ENCODE measurements around the gene PLXNC1.

PLXNC1 gene

DNA sequence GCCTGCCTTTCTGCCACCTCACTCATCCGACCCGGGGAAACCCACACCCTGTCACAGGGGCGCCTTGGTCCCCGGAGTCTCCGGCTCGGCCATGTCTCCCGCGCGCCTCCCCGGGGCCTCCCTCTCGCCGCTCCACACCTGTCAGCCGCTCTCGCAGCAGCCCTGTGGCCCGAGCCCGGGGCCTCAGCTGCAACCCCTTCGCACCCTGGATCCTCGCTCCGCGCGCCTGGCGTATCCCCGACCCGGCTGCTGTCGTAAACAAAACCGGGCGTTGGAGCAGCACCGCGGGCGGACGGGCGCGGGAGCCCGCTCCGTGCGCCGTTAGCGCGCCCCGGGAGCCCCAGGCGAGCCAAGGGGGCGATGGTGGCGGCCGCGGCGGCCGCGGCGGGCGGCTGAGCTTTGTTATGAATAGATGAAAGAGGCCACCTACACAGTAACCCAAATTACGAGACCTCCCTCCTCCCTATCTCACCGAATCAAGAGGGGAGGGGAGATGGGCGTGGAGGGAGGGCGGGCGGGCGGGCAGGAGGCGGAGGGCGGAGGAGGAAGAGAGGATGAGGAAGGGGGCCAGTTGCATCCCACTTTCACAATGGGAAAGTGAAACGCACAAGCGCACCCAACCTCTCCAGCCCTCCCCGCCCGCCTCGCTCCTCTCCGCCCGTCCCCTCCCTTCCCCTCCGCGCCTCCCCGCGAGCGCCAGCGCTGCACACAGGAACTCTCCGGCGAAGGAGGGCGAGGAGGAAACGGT, at the start of gene PLXNC1:
Gene PLXNC1 (plus strand): TSS at position 587 of the 748 bp plus-strand sequence. CDS start 395 bp downstream, outside the sequence.
- peak; percentile 49 for DNase-seq (ENCODE audit: low spot score)

DNA sequence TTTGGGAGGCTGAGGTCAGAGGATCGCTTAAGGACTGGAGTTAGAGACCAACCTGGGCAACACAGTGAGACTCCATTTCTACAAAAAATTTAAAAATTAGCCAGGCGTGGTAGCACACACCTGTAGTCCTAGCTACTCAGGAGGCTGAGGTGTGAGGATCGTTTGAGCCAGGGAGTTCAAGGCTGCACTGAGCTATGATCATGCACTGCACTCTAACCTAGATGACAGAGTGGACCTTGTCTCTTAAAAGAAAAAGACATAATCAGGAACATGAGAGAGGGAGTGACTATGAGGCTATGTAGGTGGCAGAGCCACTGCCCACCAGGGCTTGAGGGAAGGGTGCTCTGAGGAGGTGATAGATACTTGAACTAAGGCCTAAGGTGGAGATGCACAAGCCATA, 49.2 kb upstream of the PLXNC1 start:
- DNase-seq (ENCODE audit: low spot score), result no peak

DNA sequence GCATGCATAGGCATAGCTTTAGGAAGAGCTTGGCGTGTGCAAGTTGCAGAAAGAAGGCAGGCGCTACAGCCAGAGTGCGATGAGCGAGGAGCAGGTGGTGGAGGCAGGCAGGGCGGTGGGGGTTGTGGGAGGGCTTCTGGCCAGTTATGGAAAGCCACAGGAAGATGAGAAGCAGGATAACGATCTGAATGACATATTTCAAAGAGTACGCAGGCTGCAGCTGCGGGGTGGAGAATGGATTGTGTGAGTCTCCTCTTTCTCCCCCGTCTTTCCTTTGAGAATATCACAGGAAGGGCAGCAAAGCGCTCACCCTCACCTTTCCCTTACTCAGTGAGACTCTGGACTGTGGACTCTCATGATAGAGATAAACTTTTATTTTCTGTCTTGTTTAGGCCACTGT, 48.7 kb upstream of the PLXNC1 start:
- no peak for DNase-seq (ENCODE audit: low spot score)

DNA sequence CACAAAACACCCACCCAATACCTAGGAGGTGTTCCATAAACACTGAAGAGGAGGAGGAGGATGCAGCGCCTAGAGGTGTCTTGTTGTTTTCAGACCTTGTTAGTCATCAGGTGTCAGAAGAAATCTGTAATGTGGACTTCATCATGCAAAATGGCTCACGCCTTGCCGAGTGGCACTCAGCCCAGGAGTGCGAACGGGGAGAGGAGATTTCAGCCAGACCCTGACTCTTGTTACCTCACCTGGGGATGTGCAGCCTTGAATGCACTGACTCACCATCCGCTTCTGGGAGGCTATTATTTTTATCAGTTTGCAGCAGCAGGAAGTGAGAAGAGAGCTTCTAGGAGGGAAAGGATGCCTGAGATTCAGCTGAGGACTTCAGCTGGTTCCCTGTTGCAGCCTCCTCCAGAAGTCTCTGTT, 48.2 kb upstream of the PLXNC1 start:
- no peak for DNase-seq (ENCODE audit: low spot score)

DNA sequence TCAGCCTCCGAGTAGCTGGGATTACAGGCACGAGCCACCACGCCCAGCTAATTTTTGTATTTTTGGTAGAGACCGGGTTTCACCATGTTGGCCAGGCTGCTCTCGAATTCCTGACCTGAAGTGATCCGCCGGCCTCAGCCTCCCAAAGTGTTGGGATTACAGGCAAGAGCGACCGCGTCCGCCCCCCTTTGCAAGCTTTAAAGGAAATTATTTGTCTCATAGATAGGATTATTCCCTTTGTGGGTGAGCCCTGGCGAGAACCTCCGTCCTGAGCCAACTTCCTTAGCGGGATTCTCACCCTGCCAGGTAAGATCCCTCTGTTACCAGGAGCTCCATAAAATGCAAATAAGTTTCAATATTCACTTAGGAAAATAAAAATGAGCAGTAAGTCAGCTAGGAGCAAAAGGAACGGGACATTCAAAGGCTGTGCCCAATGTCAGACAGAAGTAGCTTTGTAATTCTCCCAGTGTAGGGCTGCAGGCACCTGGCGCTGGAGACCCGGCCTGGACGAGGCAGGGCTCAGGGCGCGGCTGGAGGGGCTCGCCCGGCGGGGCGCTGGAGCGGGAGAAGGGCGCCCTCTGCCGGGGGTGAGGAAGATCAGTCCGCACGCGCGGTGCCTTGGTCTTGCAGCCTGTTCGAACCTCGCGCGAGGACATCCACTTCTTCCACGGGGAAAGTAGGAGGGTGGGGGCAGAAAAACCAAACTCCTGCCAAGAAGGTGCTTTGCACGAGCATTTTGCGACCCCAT, 47.2 kb upstream of the PLXNC1 start:
- peak; percentile 63 for DNase-seq (ENCODE audit: low spot score)

DNA sequence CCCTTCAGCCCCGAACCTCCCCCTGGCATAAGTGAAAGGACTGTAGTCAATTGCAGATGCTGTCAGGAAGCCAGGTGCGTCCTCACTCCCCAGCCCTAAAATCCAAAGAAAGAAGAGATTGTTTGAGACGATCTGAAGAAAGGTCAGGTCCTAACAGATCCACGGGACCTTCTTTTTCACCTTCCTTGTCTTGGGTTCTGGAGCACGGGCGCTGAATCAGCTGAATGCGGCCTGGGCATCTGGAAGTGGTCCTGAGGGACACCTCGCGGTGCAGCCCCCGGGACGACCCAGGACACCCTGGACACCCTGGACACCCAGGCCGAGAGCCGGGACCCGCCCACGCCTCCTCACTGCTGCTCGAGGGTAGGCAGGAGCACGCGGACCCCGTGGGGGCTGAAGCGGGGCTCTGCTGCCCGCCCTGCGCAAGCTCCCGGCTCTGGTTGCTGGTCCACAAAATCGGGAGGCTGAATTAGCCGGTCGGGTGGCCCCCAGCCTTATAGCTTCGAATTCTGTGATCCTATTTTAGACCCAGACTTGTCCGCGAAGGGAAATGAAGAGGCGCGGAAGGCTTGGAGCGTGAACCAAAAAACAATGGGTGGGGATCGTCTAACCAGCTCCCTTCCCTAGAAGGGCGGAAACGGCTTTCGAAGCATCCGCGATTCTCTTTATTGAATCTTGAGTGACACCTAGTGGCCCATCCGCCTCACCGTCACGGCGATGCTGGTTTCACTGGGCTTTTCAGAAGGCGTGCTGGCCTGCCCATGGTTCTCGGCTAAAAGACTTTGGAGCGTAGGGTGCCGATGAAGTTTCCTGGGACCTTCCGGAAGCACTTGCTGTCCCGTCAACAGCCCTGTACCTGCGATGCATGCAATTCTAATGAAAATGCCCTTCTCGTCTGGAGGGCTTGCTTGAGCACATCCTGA, 46.4 kb upstream of the PLXNC1 start:
- peak; percentile 70 for DNase-seq (ENCODE audit: low spot score)

DNA sequence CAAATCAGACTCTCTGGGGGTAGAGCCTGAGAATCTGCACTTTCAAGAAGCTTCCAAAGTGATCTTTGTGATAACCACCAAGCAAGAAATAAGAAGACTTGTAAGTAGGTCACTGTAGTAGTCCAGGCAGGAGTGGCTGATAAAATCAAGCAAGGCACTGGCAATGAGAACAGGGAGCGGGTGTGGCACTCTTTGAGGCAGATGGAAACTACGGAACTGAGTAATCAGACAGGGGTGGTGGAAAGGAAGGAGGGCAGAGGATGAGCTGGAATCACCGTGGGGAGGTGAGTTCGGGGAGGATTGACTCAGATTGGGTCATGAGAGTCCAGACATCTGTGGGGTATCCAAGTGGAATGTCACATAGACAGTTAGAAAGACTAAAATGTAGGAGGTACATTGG, 44.4 kb upstream of the PLXNC1 start:
- DNase-seq (ENCODE audit: low spot score), result no peak

DNA sequence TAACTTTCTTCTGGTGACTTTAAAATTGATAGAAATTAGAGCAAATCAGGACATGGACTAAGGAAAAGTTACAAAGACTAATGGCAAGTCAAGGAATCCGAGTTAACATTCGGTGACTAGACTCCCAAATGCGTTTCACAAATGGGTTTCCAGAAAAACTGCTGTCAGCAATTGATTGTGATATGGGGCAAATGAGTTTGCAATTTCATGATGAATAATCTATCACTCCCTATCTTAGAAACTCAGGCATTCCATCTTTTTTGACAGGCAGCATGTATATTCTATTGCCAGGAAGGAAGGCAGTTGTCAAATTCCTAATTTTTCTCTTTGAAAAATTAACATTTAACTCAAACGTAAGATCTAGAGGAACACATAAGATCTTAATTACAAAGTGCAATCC, 40.5 kb upstream of the PLXNC1 start:
- DNase-seq (ENCODE audit: low spot score), result no peak

DNA sequence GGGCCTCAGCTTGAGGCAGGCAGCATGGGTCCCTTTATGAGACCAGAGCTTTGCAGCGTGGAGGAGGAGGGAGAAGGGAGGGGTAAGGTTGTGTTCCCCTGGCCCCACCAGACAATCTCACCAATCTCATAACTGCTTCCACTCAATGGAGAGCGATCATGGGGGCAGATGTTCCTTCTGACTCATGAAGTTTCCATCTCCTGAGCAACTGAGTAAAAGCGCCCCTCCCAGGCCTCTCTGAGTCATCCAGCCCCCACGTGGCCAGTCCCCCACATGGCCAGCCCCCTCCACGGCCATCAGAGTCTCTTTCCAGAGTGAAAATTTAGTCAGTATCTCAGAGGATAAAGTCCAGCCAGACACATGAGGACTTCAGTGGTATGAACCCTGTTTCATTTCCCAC, 39.2 kb upstream of the PLXNC1 start:
- DNase-seq (ENCODE audit: low spot score), result no peak

DNA sequence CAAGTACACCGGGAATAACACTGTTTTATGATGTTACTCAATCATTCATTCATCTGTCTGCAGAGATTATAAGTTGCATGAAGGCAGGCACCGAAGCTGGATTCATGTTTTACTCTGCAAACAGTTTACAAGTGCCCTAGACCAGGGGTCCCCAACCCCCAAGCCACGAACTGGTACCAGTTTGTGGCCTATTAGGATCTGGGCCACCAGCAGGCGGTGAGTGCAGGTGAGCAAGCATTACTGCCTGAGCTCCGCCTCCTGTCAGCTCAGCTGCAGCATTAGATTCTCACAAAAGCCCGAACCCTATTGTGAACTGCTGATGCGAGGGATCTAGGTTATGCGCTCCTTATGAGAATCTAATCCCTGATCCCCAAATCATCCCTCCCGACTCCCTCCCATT, 38.1 kb upstream of the PLXNC1 start:
- DNase-seq (ENCODE audit: low spot score), result no peak

DNA sequence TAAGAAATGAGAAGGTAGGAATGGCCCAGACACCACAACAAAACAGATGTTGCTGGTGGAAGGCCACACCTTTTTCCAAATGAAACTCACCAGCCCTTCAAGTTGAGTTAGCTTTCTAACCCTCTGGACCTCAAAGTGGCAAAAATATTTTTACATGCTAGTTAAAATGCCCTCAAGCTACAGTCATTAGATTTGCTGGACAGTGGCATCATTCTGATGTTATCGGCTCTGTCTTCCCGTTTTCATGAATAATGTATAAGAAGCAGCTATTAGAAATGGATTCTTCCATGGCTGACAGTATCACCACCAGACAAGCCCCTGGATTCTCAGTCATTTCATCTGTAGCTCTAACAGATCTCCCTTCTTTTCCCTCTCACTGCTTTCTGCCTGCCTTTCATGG, 37.1 kb upstream of the PLXNC1 start:
- DNase-seq (ENCODE audit: low spot score), result no peak

DNA sequence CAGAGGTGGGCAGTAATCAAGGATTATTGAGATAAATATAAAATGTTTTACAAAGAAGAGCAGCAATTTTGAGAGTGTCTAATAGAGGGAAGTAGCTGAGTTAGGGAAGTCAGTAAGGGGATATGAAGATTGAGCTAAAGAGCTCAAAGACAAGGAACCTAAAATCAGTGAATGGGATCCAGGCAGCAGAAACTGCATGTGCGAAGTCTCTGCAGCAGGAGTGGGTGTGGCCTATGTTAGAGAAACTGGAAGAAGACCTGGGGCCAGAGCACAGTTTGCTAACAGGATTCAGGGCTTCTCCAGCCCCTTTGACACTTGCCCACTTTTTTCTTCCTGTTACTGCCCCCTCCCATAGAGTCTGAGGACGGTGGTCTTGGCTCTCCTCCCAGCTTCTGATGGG, 36.3 kb upstream of the PLXNC1 start:
- no peak for DNase-seq (ENCODE audit: low spot score)

DNA sequence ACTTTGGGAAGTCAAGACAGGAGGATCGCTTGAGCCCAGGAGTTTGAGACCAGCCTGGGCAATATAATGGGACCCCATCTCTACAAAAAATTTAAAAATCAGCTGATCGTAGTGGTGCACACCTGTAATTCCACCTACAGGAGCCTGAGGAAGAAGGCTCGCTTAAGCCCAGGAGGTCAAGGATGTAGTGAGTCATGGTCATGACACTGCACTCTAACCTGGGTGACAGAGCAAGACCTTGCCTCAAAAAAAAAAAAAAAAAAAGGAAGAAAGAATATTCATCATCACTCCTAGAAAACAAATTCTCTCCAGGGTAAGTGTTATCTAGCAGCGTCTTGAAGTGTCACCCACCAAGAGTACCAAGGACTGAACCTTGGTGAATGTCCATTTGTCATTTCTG, 34.2 kb upstream of the PLXNC1 start:
- no peak for DNase-seq (ENCODE audit: low spot score)

DNA sequence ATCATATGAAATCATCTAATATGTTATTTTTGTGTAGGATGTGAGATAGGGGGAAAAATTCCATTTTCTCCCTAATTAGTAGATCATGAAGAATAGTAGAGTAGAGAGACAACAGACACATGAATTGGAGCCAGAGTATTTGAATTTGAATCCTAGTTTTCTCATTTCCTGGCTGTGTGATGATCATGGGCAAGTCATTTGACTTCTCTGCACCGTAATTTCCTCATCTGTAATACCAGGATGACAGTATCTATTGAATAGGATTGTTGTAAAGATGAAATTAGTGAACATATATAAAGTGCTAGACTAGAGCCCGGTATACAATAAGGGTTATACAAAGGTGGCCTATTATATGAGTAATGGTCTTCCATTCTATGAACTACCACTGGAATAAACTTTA, 32.2 kb upstream of the PLXNC1 start:
- DNase-seq (ENCODE audit: low spot score), result no peak

DNA sequence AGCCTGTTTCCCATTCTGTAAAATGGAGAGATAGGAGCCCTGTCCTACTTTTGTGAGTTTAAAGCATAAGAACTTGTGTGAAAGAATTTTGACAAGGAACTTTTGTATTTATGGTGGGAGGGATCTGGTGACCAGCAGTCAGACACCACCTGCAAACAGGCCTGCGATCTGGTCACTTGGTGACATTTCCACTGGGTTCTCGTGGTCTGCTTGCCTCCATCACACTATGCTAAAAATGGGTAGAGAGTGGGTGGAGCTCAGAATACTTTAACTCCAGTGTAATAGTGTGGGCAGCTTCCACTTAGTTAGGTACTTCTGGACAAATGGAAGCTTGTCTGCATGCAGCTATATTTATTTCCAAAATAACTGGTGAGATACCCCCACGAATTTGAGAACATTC, 26.5 kb upstream of the PLXNC1 start:
- no peak for DNase-seq (ENCODE audit: low spot score)

DNA sequence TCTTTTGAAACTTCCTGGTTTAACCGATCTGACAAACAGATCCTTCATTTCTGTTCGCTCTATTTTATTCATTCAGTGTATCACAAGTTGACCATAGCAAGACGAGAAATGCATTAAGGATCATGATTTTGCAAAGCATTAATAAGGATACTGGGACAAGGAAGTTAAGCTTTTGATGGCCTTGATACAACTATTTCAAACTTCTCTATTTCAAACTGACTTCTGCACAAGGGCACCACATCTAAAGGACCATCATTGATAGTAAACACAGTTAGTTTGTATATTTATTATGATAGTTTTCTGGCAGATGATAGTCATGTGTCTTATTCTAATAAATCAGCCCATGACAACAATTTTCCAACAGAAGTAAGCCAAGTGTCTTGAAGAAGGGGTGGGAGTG, 25.8 kb upstream of the PLXNC1 start:
- DNase-seq (ENCODE audit: low spot score), result no peak

DNA sequence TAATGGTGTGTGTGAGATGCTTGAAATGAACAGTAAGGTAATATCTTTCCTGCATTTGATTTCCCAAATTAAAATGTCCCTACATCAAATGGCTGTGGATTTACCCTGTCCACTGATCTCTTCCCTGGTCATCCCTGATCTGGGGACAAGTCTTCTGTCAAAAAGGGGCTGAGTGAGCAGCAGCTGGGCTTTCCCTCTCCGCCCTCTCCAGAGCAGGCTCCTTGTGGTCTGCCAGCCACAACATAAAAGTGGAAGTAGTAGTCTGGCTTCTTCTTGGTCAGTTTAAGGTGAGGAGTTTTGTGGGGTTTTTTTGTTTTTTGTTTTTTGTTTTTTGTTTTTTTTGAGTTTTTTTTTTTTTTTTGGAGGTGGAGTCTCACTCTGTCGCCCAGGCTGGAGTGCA, 25.2 kb upstream of the PLXNC1 start:
- DNase-seq (ENCODE audit: low spot score), result no peak

DNA sequence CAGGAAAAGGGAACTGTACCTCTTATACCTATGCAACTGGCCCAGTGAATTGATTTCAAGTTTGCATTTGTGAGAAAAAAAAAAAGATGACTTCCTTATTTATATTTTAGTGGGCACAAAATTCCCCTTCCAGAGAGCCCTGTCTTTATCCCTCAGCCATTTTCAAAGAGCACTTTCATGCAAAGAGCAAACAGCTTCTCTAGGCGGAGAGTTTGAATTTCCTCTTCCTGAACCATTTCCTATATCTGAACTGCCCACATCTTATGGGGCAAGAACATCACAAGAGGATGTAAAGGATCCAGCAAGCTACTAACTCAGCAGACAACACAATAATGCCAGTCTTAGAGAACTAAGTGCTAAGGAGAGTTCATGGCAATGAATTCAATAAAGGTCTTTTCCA, 22.3 kb upstream of the PLXNC1 start:
- DNase-seq (ENCODE audit: low spot score), result no peak

DNA sequence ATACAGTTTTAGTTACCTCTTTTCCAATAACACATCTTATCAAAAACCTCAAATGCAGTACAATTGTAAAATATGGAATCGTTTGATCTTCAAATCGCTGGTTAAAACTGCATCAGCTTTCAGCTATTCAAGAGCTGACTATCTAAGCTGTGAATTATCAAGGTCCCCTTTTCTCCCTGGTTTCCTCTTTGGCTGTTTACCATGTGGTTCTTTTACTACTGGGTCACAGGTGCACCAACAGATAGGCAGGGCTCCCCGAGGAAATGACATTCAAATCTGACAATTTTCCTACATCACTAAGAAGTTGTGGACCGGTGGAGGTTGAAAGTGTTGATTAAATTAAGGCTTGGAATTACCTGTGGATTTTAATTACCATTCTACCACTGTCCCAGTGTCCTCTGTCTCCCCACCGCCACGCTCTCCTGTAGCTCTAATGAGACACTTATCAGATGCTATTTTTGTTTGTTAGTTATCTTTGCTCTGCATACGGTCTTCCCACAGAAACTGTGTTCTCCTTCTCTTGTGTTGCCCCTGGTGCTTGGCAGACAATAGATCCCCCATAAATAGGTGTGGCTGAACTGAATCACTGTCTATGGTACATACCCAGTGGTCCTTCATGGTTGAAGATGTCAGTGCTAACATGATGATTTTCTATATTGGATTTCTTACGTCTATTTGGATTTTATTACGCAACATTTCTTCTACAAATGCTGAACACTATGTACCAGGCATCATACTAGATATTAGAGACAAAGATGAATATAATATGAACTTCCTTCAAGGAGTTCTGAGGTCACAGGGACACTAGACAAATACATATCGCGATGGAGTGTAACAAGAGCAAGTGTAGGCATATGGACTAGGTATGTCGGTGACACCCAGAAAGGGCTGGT, 20.9 kb upstream of the PLXNC1 start:
- no peak for DNase-seq (ENCODE audit: low spot score)

DNA sequence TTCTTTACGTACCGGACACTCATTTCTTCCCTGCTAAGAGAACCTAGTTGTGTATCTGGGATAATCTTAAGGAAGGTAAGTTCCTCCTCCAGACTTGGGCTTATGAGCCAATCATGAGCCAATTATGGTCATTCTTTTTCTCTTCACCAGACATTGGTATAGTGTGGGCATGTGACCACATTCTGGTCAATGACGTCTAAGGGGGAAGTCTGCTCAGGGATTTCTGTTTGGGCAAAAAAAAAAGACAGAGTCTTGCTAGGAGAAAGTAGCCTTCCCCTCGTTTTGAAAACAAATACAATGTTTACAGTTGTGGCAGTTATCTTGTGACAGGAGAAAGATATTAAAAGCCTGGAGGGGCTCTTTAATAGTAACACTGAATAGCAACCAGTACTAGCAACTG, 20.1 kb upstream of the PLXNC1 start:
- no peak for DNase-seq (ENCODE audit: low spot score)

DNA sequence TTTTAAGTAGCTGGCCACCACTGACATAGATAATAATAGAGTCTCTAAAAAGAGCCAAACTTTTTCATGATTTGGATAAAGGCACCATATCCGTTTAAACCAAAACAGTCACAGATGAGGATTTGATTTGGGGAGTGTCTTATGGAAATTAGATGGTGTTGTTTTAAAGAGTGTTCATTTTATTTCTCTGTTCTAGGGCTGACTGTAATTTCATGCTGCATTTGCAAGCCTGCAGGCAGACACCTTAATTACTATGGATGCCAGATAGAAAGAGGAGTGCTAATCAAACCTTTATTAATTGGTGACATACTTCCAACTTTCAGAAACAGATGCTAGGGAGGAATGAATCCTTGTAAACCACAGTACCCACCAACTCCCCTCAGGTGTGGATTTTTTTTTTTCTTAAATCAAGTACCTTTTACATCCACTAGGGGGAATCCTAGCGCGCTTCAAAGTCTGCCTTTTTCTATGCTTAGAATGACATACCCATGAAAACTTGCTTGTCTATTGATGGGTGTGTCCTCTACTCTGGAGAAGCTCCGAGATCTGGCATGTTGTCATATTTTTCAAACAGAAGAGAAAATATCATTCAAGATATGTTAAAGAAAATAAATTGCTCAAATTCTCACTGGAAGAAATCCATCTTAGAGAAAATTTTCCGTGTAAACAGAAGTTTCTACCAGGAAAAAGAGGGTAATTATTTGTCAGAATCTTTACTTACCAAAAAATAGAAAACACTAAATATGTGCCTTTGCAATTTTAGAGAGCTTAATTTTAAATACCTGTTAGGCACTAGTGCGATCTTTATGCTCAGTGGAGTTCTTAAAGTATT, 14.2 kb upstream of the PLXNC1 start:
- DNase-seq (ENCODE audit: low spot score), result peak; percentile 30

Measured in putamen (tissue), 1 donor.